H9 (cell line): Measurements from ENCODE around the gene NFATC2IP. TPM values are rescaled to one million over a fixed set of nuclear protein-coding genes. Genes with fewer than 3 reads are reported as not detected.

Experiments
- DNase-seq: peaks from one replicate; pipeline ENCODE4 v3.0.0-alpha.2; 2017
- H2AFZ ChIP-seq: one replicate; pipeline ENCODE4 v1.6.1; 2013; ENCODE audit warnings: mild to moderate bottlenecking, low read length, control low read depth, moderate library complexity
- H2AK5ac ChIP-seq: 2 replicates; pipeline ENCODE4 v1.6.1; 2013; ENCODE audit warnings: low read length, control low read depth, mixed read lengths; ENCODE audit not compliant: insufficient read length
- H2BK120ac ChIP-seq: one replicate; pipeline ENCODE4 v1.6.1; 2013; ENCODE audit warnings: low read depth, mild to moderate bottlenecking, low read length, control low read depth, inconsistent platforms; ENCODE audit not compliant: poor library complexity, severe bottlenecking
- H2BK12ac ChIP-seq: 2 replicates; pipeline ENCODE4 v1.6.1; 2013; ENCODE audit warnings: low read length, control low read depth, mixed read lengths, low read depth; ENCODE audit not compliant: insufficient read length
- H2BK15ac ChIP-seq: 2 replicates; pipeline ENCODE4 v1.6.1; 2013; ENCODE audit warnings: low read depth, low read length, control low read depth
- H2BK20ac ChIP-seq: one replicate; pipeline ENCODE4 v1.6.1; 2013; ENCODE audit warnings: low read depth, mild to moderate bottlenecking, low read length, control low read depth, inconsistent platforms; ENCODE audit not compliant: poor library complexity, severe bottlenecking
- H2BK5ac ChIP-seq: 2 replicates; pipeline ENCODE4 v1.6.1; 2013; ENCODE audit warnings: low read length, control low read depth, mixed read lengths; ENCODE audit not compliant: insufficient read length
- H3K14ac ChIP-seq: 2 replicates; pipeline ENCODE4 v1.6.1; 2013; ENCODE audit warnings: low read length, control low read depth; ENCODE audit not compliant: insufficient read depth
- H3K18ac ChIP-seq: 2 replicates; pipeline ENCODE4 v1.6.1; 2013; ENCODE audit warnings: low read depth, mild to moderate bottlenecking, mixed read lengths, low read length, control low read depth; ENCODE audit not compliant: insufficient read length
- H3K23ac ChIP-seq: 2 replicates; pipeline ENCODE4 v1.6.1; 2013; ENCODE audit warnings: low read length, control low read depth, mixed read lengths, low read depth; ENCODE audit not compliant: insufficient read length
- H3K23me2 ChIP-seq: 2 replicates; pipeline ENCODE4 v1.6.1; 2013; ENCODE audit warnings: low read depth, mild to moderate bottlenecking, mixed read lengths, low read length, control low read depth; ENCODE audit not compliant: insufficient read length, poor library complexity, severe bottlenecking
- H3K27ac ChIP-seq: 2 replicates; pipeline ENCODE4 v1.5.1; 2013; ENCODE audit warnings: low read length, control low read depth, mixed read lengths, low read depth; ENCODE audit not compliant: insufficient read length
- H3K27me3 ChIP-seq: 2 replicates; pipeline ENCODE4 v1.6.1; 2013; ENCODE audit warnings: low read length, control low read depth, inconsistent platforms; ENCODE audit not compliant: insufficient read depth
- H3K4ac ChIP-seq: 2 replicates; pipeline ENCODE4 v1.6.1; 2013; ENCODE audit warnings: low read depth, mild to moderate bottlenecking, control low read depth, inconsistent platforms, low read length, moderate library complexity
- H3K4me1 ChIP-seq: 2 replicates; pipeline ENCODE4 v1.6.1; 2013; ENCODE audit warnings: low read length, control low read depth, inconsistent platforms; ENCODE audit not compliant: insufficient read depth
- H3K4me2 ChIP-seq: 2 replicates; pipeline ENCODE4 v1.6.1; 2013; ENCODE audit warnings: low read length, control low read depth, mixed read lengths; ENCODE audit not compliant: insufficient read length, insufficient read depth
- H3K56ac ChIP-seq: 2 replicates; pipeline ENCODE4 v1.6.1; 2013; ENCODE audit warnings: low read depth, mild to moderate bottlenecking, mixed read lengths, low read length, control low read depth; ENCODE audit not compliant: insufficient read length
- H3K79me1 ChIP-seq: 2 replicates; pipeline ENCODE4 v1.6.1; 2013; ENCODE audit warnings: low read depth, mild to moderate bottlenecking, moderate library complexity, low read length, control low read depth, inconsistent platforms; ENCODE audit not compliant: insufficient read depth, poor library complexity, severe bottlenecking
- H3K79me2 ChIP-seq: 2 replicates; pipeline ENCODE4 v1.6.1; 2013; ENCODE audit warnings: low read length, control low read depth, inconsistent platforms; ENCODE audit not compliant: insufficient read depth
- H3K9ac ChIP-seq: 2 replicates; pipeline ENCODE4 v1.6.1; 2013; ENCODE audit warnings: low read length, control low read depth, mixed read lengths; ENCODE audit not compliant: insufficient read length; ENCODE audit errors: extremely low read depth
- H3K9me3 ChIP-seq: one replicate; pipeline ENCODE4 v1.6.1; 2013; ENCODE audit warnings: low read depth, low read length, inconsistent platforms; ENCODE audit not compliant: control insufficient read depth
- H3T11ph ChIP-seq: one replicate; pipeline ENCODE4 v1.6.1; 2013; ENCODE audit warnings: mild to moderate bottlenecking, low read length, control low read depth, inconsistent platforms
- H4K20me1 ChIP-seq: one replicate; pipeline ENCODE4 v1.6.1; 2013; ENCODE audit not compliant: control insufficient read depth, insufficient read length, insufficient read depth
- H4K5ac ChIP-seq: 2 replicates; pipeline ENCODE4 v1.6.1; 2013; ENCODE audit warnings: low read depth, mild to moderate bottlenecking, mixed read lengths, low read length, control low read depth; ENCODE audit not compliant: insufficient read length
- H4K8ac ChIP-seq: replicated peaks from 2 replicates; pipeline ENCODE4 v1.6.1; 2013; ENCODE audit warnings: low read length, control low read depth, mixed read lengths, low read depth; ENCODE audit not compliant: insufficient read length
- H4K91ac ChIP-seq: 2 replicates; pipeline ENCODE4 v1.6.1; 2013; ENCODE audit warnings: low read depth, mild to moderate bottlenecking, moderate library complexity, mixed read lengths, low read length, control low read depth; ENCODE audit not compliant: insufficient read length
- H3K27ac Mint-ChIP-seq, 3 experiments: 2 replicates in 2 of 3; 3 replicates in 1 of 3; pipeline ENCODE4 v1.8.0; 2020 to 2021; ENCODE audit warnings: mixed read lengths in 3 of 3, mild to moderate bottlenecking in 1 of 3, moderate library complexity in 1 of 3
- H3K27me3 Mint-ChIP-seq: 2 replicates; pipeline ENCODE4 v1.8.0; 2021; ENCODE audit warnings: low read depth, mild to moderate bottlenecking, moderate library complexity, mixed read lengths
- H3K36me3 Mint-ChIP-seq, 3 experiments: 2 replicates in 2 of 3; 3 replicates in 1 of 3; pipeline ENCODE4 v1.8.0; 2020 to 2021; ENCODE audit warnings: low read depth in 3 of 3, mixed read lengths in 3 of 3; ENCODE audit not compliant: insufficient read depth in 1 of 3
- H3K4me1 Mint-ChIP-seq, 2 experiments: 2 replicates each; pipeline ENCODE4 v1.8.0; 2020; ENCODE audit warnings: mixed read lengths in 2 of 2
- H3K4me3 Mint-ChIP-seq, 2 experiments: 2 replicates in 1 of 2; 3 replicates in 1 of 2; pipeline ENCODE4 v1.8.0; 2020 to 2021; ENCODE audit warnings: mild to moderate bottlenecking in 2 of 2, mixed read lengths in 2 of 2, moderate library complexity in 1 of 2
- H3K9me3 Mint-ChIP-seq, 2 experiments: 2 replicates in 1 of 2; 3 replicates in 1 of 2; pipeline ENCODE4 v1.8.0; 2020; ENCODE audit warnings: mild to moderate bottlenecking in 2 of 2, mixed read lengths in 2 of 2, moderate library complexity in 1 of 2
- CTCF ChIP-seq: fragments of 200-600 bp; sonication (generic); conservative IDR thresholded peaks from 3 replicates; pipeline ENCODE4 v1.8.0; 2021; ENCODE audit warnings: antibody characterized with exemption, mild to moderate bottlenecking
- WGBS: extraction: QIAGEN DNeasy Blood & Tissue Kit; methylation state at CpG from one replicate; pipeline ENCODE4 v1.1.7; 2013; ENCODE audit warnings: missing lambda C conversion rate, low lambda C conversion rate, mixed read lengths; ENCODE audit not compliant: insufficient read length; ENCODE audit errors: extremely low coverage; 5-methylcytosine and 5-hydroxymethylcytosine counted together
- total RNA-seq: library from RNA; stranded (reverse); gene quantifications from 2 replicates; pipeline ENCODE4 v1.2.1, GENCODE V29; 2021

Gene NFATC2IP
- total RNA-seq, 1 experiment from 2014 or later = 73.8 TPM

GRCh38 chr16:28902909-28903308 lies 47.8 kb upstream of the NFATC2IP start:
- Histone ChIP-seq H2BK5ac (no peak overlapping the region), H4K8ac (no peak overlapping the region), H3K23me2 (no peaks in the 10 kb centered on the region), H4K20me1 (no peaks in the 10 kb centered on the region), H2BK15ac (no peak overlapping the region), H3K79me1 (no peaks in the 10 kb centered on the region), H2BK12ac (no peak overlapping the region), H3K18ac (no peak overlapping the region), H2BK120ac (no peak overlapping the region), H3K23ac (no peak overlapping the region), H3K14ac (no peak overlapping the region), H3K56ac (no peak overlapping the region), H3K4me2 (no peak overlapping the region), H3K79me2 (no peaks in the 10 kb centered on the region), H2AK5ac (no peak overlapping the region), H2BK20ac (no peak overlapping the region), H4K5ac (no peak overlapping the region), H3K4me1 (no peaks in the 10 kb centered on the region), H2AFZ (no peak overlapping the region), H3K9me3 (no peaks in the 10 kb centered on the region), H3K27ac (no peak overlapping the region), H4K91ac (no peak overlapping the region), H3K4ac (no peak overlapping the region), H3K27me3 (no peaks in the 10 kb centered on the region), H3K9ac (no peak overlapping the region), H3T11ph (no peak overlapping the region)
- Mint-ChIP-seq H3K36me3 (peaks cover 0 to 2% (median 0%) of the 10 kb centered on the region in 3 experiments; a peak in 1 of 7 replicates), H3K27ac (no peak overlapping the region), H3K4me3 (no peak overlapping the region; a peak in 1 of 5 replicates), H3K9me3 (no peaks in the 10 kb centered on the region), H3K4me1 (no peaks in the 10 kb centered on the region; a peak in 1 of 4 replicates), H3K27me3 (no peaks in the 10 kb centered on the region)
- no peak for TF ChIP-seq CTCF
- DNase-seq = no peak
- WGBS = no CpG with 5 or more reads among the region's 11 CpGs
